ENCODE results near the gene SAC3D1.

Gene SAC3D1

GRCh38 chr11:65026810-65027209, 14.2 kb upstream of the SAC3D1 start:
- FAIRE-seq: no peak

DNA sequence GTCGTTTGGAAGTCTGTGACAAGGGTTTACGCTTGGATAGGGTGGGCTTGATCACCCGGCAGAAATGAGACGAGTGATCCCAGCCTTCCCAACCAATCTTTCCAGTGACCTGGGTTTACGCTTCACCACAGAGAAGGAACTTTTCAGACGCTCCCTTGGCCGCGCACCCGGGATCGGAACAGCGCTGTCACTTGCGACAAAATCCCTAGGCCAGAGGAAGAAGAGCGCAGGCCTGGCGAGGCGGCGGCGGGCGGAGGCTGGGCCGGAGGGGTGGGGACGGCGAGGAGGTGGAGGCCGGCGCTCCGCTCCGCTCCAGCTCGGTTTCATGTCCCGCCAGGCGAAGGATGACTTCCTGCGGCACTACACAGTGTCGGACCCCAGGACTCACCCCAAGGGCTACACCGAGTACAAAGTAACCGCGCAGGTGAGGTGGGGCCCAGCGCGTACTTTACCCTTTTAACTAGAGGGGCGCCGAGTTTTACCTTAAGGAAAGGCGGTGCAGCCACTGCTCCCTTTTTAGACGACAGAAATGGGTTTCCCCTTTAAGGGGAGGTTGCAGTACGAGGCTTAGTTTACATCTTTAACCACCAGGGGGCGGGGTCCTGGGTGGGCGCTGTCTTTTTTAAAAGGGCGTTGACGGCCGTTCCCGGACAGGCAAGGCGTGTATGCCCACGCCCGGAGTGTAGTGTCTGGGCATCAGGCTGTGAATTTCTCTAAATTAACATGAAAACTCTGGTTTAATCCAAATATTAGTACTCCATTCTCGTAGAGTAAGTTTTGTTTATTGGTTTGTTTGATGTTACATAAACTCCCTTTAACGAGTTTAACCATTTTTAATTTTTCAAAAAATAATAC, 13.6 kb upstream of the SAC3D1 start, which contains the start of gene SNX15:
Gene SNX15 (plus strand): TSS at position 227 of the 855 bp plus-strand sequence. CDS start 99 bp downstream, at position 326.
- FAIRE-seq: no peak

GRCh38 chr11:65032216-65032615, 8.8 kb upstream of the SAC3D1 start:
- FAIRE-seq: no peak

DNA sequence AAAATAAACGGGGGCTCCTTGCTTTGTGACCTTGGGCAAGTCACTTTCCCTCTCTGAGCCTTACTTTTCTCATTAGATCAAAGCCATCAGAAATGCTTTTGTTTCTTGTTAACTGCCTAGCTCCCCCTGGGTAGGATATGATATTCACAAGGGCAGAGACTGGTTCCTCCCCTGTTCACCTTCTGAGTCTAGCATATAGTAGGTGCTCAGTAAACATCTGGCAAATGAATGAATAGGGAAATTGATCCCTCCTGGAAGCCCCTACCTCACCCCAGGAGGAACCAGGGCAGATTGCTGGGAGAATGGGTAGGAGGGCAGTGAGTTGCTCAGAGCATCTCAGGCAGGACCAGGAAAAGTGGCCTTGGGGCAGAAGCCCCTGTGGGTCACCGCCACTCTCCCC, 6.6 kb upstream of the SAC3D1 start:
- no peak for FAIRE-seq

DNA sequence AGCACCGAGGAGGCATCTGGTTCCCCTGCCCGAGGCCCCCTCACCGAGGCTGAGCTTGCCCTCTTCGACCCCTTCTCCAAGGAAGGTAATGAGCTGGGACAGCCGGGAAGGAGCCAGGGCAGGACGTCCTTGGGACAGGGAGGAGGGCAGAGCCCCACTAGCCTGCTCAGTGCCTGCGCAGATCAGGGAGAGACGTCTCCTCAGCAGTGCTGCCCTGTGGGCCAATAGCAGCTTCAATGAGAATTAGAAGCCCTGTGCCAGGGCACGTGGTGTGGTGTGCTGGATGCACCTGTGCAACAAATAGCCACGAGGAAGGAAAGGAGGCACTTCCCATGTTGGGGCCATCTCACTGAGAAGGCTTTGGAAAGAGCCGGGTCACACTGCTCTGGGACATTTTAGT, 5.4 kb upstream of the SAC3D1 start:
- FAIRE-seq: no peak

GRCh38 chr11:65036931-65037330, 4.1 kb upstream of the SAC3D1 start:
- FAIRE-seq: no peak

DNA sequence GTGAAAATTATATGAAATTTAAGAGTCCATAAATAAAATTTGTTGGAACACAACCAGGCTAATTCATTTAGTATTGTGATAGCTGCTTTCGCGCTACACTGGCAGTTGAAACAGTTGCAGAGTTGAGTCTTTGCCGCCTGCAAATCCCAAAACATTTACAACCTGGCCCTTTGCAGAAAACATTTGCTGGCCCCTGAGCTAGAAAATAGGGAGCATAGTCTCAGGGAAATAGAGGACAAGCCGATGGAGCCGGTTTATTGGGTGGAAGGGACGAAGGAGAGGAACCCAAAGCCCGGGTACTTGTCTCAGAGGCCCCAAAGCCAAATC, 527 bp upstream of the SAC3D1 start:
- FAIRE-seq: no peak

GRCh38 chr11:65042891-65043290, 1.9 kb downstream of the SAC3D1 start:
- no peak for FAIRE-seq

DNA sequence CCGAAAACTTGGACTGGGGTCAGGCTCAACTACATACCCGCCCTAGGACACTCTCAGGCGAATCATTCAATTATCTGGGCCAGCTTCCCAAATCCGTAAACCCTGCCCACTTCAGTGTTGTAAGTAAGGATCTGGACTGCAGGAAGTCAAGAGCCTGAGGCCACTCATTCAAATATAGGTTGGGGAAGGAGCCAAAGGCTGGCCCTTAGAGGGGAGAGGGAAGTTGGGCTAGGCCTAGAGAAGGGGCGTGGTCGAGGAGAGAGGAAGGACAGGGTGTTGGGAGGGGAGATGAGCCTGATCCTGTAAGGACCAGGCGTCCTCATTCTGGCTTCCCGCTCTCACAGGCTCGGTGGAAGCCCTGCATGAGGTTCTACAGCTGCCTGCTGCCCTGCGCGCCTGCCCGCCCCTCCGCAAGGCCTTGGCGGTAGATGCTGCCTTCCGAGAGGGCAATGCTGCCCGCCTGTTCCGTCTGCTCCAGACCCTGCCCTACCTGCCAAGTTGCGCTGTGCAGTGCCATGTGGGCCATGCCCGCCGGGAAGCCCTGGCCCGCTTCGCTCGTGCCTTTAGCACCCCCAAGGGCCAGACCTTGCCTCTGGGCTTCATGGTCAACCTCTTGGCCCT, 3.0 kb downstream of the SAC3D1 start:
- FAIRE-seq: no peak

DNA sequence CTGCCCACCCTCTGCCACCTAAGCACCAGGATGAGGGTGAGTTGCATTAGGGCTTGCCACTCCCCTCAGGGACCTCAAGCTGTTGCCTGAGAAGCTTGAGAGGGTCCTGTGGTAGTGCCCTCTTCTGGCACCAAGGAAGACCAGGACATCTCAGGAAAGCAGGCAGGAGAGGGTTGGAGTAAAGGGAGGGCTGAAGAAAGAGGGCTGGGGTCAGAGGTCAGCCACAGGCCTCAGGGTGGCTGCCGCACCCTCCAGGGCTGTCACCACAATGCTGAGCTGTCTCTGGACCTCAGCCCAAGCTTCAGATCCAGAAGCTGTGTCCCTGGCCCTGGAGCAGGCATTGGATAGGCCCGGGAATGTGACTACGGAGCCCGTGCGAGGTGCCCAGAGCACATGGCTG, 4.1 kb downstream of the SAC3D1 start:
- no peak for FAIRE-seq

DNA sequence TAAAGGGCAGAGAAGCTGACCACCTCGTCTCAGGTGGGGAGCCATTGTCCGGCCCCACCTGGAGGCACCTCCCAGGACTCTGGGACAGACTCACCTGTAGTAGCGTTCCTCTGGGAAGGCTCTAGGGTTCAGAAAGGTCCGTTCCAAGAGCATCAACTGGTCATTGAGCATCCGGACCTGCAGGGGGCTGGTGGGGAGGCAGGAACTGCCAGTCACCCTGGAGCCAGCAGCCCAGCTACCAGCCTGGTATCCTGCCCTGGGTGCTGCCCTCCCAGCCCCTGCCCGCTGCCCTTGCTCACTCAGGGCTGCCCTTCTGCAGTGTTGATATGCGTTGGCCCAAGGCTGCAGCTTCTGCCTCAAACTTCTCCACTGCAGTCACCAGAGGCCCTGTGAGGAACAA, 4.7 kb downstream of the SAC3D1 start:
- FAIRE-seq: no peak

- no peak for FAIRE-seq
Observed at GRCh38 chr11:65047581-65048422, 6.8 kb downstream of the SAC3D1 start.

GRCh38 chr11:65051398-65051858, 10.4 kb downstream of the SAC3D1 start:
- FAIRE-seq: no peak

DNA sequence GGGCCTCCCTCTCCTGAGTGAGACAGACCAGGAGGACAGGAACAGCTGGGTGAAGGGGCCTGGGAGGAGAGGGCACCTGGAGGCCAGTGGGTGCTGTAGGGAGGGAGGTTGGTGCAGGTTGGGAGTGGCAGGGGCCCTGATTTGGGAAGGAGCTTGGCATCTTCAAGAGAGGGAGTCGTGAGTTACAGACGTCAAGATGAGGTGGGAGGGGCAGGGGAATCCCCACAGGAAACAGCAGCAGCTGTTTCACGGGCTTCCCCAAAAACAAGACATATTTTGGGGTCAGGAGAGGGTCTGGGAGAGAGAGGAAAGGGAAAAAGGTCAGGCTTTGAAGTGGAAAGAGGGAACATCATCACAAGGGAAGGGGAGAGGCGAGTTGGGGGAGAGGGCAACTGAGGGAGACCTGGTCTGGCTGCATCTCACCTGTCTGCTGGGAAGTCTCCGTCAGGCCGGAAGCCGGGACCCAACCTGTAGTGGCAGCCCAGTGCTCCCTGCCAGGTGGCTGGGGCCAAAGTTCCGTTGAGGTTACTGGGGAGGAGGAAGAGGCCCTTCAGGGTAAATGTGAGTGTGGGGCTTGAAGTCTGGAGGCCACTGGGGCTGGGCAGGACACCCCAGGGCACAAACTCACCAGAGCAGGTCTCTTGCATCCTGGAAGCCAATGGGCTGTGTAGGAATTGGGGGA, 13.0 kb downstream of the SAC3D1 start:
- no peak for FAIRE-seq

- FAIRE-seq: no peak
Observed at GRCh38 chr11:65055538-65055937, 14.5 kb downstream of the SAC3D1 start.

GRCh38 chr11:65056999-65057398, 16.0 kb downstream of the SAC3D1 start:
- FAIRE-seq: no peak

DNA sequence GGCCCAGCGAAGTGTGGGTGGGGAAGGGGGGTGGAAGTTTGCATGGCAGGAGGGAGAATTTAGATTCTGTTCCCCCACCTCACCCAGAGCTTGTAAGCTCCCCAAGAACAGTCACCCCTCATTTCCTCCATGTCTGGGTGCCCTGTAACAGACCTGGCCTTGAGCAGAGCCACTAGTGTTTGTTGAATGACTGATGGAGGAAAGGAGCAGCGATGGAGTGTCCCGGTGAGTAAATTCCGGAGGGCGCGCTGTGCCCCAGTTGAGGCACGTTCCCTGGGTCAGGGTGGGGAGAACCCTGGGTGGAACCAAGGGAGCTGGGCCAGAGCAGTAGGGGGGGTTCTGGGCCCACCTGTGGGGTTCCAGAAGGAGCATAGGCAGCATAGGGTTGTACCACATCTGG, 16.5 kb downstream of the SAC3D1 start:
- no peak for FAIRE-seq

DNA sequence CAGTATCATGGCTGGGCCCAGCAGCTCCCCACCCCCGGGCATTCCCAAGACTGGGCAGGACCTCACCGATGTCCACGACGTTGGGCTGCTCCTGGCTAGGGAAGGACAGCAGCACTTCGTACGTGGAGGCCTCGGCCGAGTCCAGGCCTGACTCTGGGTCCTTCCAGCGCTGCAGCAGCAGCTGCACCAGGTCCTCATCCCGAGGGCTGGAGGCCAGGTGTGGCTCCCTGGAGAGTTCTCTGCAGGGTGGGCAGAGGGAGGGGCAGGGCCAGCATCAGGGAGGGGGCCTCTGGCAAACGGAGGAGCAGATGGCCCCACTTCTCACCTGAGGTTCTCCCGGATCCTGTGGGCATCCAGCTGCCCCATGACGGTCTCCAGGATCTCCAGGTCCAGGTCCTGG, 17.0 kb downstream of the SAC3D1 start:
- FAIRE-seq: no peak

GRCh38 chr11:65058419-65059054, 17.5 kb downstream of the SAC3D1 start, which contains the start of gene NAALADL1:
NAALADL1 (minus strand) TSS chr11:65058553; CDS start chr11:65058521, 32 bp downstream.
- FAIRE-seq: no peak

DNA sequence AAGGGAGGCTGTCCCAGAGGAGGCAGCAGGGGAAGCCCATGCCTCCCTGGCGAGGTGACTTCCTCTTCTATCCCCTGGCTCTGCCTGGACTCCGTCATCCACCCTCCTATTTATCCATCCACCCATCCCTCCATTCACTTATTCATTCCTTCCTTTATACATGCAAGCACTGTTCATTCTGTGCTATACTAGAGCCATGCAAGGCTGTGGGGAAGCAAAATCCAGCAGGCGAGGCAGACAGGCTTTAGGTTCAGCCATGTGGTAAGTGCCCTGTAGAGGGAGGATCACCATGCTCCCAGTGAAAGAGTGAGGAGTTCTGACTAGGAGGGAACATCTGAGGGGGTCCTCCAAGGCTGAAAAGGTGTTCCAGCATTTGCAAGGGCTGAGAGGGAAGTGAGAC, 18.5 kb downstream of the SAC3D1 start:
- no peak for FAIRE-seq

GRCh38 chr11:65059959-65060824, 19.2 kb downstream of the SAC3D1 start:
- FAIRE-seq: no peak
